ENCODE results near the gene TBKBP1. TPM values are rescaled to one million over a fixed set of nuclear protein-coding genes. Genes with fewer than 3 reads are reported as not detected.

TBKBP1 gene
- total and polyA plus RNA-seq, 2 of the 4 experiments (the other 2 are of a cell fraction): 3.4 to 8.5 TPM

- CTCF ChIA-PET: no interaction called here
These were observed 40.5 kb upstream of the TBKBP1 start for GRCh38 chr17:47653442-47653841.

More at GRCh38 chr17:47653442-47653841, 40.5 kb upstream of the TBKBP1 start:
- Histone ChIP-seq H3K4ac (ENCODE audit: low read depth, low read length) (no peak overlapping the region), H3K9me3 (ENCODE audit: control insufficient read depth, insufficient read depth, low read length) (no peaks in the 10 kb centered on the region), H3K4me2 (ENCODE audit: low read depth, low read length) (no peak overlapping the region), H3K56ac (ENCODE audit: extremely low read depth, insufficient read depth, low read length) (no peak overlapping the region), H2BK20ac (ENCODE audit: low read depth, low read length) (no peak overlapping the region), H2BK120ac (ENCODE audit: low read depth, low read length) (no peak overlapping the region), H2AK9ac (replicated peaks; ENCODE audit: low read depth, low read length, poor library complexity) (no peak overlapping the region), H3K79me1 (ENCODE audit: low read depth in 1 of 2, low read length in 2 of 2) (peaks cover 28 to 71% of the 10 kb centered on the region in 2 experiments), H4K20me1 (ENCODE audit: insufficient read depth, low read length) (peaks cover 63% of the 10 kb centered on the region), H3K36me3 (ENCODE audit: control insufficient read depth, insufficient read depth, low read length) (peaks cover 47% of the 10 kb centered on the region), H3K27me3 (ENCODE audit: control insufficient read depth, insufficient read depth, low read length) (no peaks in the 10 kb centered on the region), H3K14ac (replicated peaks; ENCODE audit: low read depth, low read length) (no peak overlapping the region), H3K27ac (ENCODE audit: insufficient read depth, low read length) (no peak overlapping the region), H3K9ac (ENCODE audit: low read depth, low read length) (no peak overlapping the region), H2BK15ac (ENCODE audit: low read depth, low read length) (no peak overlapping the region), H4K5ac (ENCODE audit: low read depth, low read length) (no peak overlapping the region), H3K9me1 (ENCODE audit: insufficient read depth, low read length) (peaks cover 14% of the 10 kb centered on the region), H2AFZ (replicated peaks; ENCODE audit: low read length, poor library complexity) (no peak overlapping the region), H4K8ac (ENCODE audit: low read depth in 2 of 2, low read length in 2 of 2) (no peak overlapping the region), H3K4me3 (ENCODE audit: insufficient read depth, low read depth, low read length) (no peak overlapping the region), H2AK5ac (ENCODE audit: low read depth, low read length) (no peak overlapping the region), H3K4me1 (ENCODE audit: control insufficient read depth, insufficient read depth, low read length) (peaks cover 5% of the 10 kb centered on the region; the same call in 1 of the 2 replicates), H4K91ac (ENCODE audit: insufficient read depth, low read depth, low read length) (no peak overlapping the region), H2BK5ac (ENCODE audit: low read depth, low read length, poor library complexity, severe bottlenecking) (no peak overlapping the region), H3K18ac (ENCODE audit: low read depth, low read length) (no peak overlapping the region), H3K23ac (ENCODE audit: low read depth, low read length) (peak overlapping the region; percentile 8; the same call in 1 of the 2 replicates)
- no TSS peak for BruUV-seq (replicated peaks)
- POLR2A ChIA-PET (ENCODE audit: unreplicated experiment): no interaction called here
- in situ Hi-C loops (cut with MboI; ENCODE audit: low sequenced_read_pairs): loop anchor here (10.0 kb wide), 1 partner anchor 509 kb away; no protein-coding TSS in a partner anchor
- no CpG with 5 or more reads among the region's 2 CpGs for WGBS, 2 experiments (ENCODE audit: extremely low coverage in 2 of 2, insufficient read length in 1 of 2)
- DNase-seq (no peak), ATAC-seq (ENCODE audit: low read depth) (no peak)
- intact Hi-C loops (cut with micrococcal nuclease): loop anchor here (5.0 kb wide), 1 partner anchor 144 kb away; no protein-coding TSS in a partner anchor
- dilution Hi-C loops (cut with HindIII; ENCODE audit: low sequenced_read_pairs, unreplicated experiment): no loop called here
- TF ChIP-seq POLR2A (IDR thresholded peaks at IDR 0.05; ENCODE audit: low read depth, low read length): no peak
- no peak for TF ChIP-seq FOS (IDR thresholded peaks at IDR 0.05; ENCODE audit: low read depth, low read length)
- no peak for TF ChIP-seq RCOR1 (IDR thresholded peaks at IDR 0.05; ENCODE audit: insufficient replicate concordance, low read length)
- no peak for TF ChIP-seq RAD21 (IDR thresholded peaks at IDR 0.05; ENCODE audit: low read length)
- TF ChIP-seq CHD1 (IDR thresholded peaks at IDR 0.05; ENCODE audit: low read depth, low read length): no peak
- no peak for TF ChIP-seq CTCF (conservative IDR thresholded peaks at IDR 0.05; ENCODE audit: low read depth, low read length)
- TF ChIP-seq CEBPB (IDR thresholded peaks at IDR 0.05; ENCODE audit: low read depth, low read length): no peak
- TF ChIP-seq NFE2L2 (IDR thresholded peaks at IDR 0.05; ENCODE audit: low read depth, low read length): no peak
- no peak for TF ChIP-seq BHLHE40 (IDR thresholded peaks at IDR 0.05; ENCODE audit: low read depth, low read length)
- TF ChIP-seq USF2 (IDR thresholded peaks at IDR 0.05; ENCODE audit: low read depth, low read length): no peak
- no peak for TF ChIP-seq SMC3 (IDR thresholded peaks at IDR 0.05; ENCODE audit: low read depth, low read length)
- TF ChIP-seq MAZ (IDR thresholded peaks at IDR 0.05; ENCODE audit: borderline replicate concordance, low read depth, low read length): no peak
- no peak for TF ChIP-seq ELK1 (IDR thresholded peaks at IDR 0.05; ENCODE audit: borderline replicate concordance, low read depth, low read length)
- no peak for TF ChIP-seq MXI1 (IDR thresholded peaks at IDR 0.05; ENCODE audit: borderline replicate concordance, low read depth, low read length)
- TF ChIP-seq MAFK (IDR thresholded peaks at IDR 0.05; ENCODE audit: low read depth, low read length): no peak

Data from IMR-90 (cell line).